ENCODE data around the gene FKBP1A.
"Not testable (repeated sequence)": the region's sequence is repeated elsewhere in the genome, so short reads cannot be mapped to it uniquely, and the experiment has no call there.

The FKBP1A gene

DNA sequence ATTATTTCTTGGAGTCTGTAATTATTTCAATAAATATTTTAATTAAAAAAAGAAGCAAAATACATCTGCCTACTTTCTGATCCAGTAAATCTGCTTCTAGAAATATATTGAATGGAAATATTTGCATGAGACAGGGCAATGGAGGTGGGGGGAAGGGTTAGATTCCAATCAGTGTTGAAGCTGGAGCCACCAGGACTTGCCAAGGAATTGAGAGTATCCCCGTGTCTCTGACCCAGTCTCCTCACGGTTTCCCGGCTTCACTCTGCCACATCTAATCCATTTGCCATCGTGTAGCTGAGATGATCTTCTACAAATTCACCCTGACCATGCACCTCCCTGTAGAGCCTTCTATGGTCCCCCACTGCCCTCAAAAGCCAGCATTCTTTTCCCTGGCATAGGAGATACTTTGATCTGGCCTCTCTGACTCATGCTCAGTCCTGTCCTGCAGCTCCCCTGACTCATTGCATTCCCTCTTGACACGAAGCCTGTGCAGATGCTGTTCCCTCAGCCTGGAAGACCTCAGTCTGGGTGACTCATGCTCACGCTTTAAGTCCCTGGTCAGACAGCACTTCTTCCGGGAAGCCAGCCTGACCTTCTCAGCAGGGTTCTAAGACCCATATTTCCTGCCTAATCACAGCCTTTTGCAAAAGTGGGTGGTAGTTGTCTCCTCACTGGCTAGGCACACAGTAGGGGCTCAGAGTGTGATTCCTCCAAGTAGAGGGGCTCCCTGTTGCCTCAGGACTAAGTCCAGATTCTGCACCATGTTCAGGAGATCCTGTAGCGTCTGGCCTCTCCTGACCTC is 23.0 kb upstream of the FKBP1A start:
- DNase-seq = peak in 1 of 2 donors; percentile 21

DNA sequence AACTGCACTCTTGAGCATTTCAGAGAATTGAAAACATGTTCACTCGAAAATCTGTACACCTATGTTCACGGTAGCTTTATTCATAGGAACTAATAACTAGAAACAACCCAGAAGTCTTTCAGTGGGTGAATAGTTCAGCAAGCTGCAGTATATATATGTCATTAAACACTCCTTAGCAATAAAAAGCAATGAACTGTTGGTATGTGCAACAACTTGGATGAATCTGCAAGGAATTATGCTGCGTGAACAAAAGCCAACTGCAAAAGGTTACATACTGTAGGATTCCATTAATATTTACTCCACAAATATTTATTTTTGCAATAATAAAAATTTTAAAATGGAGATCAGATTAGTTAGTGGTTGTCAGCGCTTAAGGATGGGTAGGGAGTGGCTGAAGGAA is 22.1 kb upstream of the FKBP1A start:
- DNase-seq = no peak

DNA sequence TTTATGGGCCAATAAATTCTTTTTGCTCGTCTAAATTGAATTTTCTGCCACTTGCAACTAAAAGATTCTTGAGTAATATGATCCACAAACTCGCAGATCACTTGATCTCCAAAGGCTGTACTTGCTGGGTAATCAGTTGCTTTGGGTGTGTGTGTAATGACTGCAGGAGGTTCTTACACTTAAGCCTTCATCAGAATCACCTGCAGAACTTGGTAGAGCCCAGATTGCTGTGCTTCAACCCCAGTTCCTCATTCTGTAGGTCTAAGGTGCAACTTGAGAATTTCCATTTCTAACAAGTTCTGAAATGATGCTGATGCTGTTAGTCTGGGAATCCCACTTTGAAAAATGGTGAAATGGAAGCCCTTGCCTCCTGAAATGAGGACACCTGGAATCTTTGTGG is 12.9 kb upstream of the FKBP1A start:
- DNase-seq = no peak

DNA sequence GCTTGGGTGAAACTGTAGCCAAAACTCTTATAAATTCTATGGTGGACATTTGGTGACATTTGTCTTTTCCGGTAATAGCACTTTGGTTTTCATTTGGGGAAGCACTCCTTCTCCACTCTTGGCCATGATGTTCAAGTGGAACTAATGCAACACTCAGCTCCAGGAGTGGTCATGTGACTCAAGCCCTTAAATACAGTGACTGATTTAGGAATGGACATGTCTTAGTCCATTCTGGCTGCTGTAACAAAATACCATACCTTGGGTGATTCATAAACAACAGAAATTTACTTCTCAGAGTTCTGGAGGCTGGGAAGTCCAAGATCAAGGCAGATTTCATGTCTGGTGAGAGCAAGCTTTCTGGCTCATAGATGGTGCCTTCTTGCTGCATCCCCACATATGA is 10.8 kb upstream of the FKBP1A start:
- DNase-seq = no peak

DNA sequence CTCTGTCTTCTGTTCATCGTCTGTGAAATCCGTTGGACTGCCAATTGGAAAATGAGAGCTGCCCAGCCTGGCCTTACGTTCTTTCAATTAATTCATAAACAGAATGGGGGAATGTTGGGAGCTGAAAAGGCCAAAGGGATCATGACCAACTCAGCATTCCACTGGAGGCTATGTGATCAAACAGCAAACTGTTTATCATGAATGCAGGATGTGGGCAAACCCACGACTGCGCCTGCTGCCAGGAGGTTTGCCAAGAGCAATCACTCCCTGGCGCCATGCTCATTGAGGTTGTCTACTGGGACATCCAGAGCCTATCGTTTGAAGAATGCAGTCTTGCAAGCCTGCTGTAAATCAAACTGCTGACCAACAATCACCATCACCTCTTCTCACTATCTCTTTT is 9.3 kb upstream of the FKBP1A start:
- DNase-seq = no peak

DNA sequence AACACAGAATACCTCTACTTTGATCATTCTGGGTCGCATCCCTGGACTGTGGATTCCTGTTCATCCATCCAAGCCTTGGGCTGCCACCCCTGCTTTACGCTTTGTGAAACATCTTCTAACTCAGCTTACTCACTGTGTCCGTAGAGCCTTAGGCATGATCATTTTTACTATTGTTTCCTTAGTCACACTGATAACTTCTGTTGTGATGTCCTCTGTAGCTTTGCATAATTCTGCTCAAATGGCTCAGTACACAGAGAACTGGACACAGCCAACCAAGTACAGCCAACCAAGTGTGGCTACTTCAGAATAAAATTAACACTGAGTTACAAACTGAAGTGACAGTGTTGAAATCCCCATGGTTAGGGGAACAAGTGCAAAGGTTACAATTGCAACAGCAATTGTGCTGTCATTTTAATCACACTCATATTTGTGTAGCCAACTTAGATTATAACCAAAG is 8.6 kb upstream of the FKBP1A start:
- no peak for DNase-seq

DNA sequence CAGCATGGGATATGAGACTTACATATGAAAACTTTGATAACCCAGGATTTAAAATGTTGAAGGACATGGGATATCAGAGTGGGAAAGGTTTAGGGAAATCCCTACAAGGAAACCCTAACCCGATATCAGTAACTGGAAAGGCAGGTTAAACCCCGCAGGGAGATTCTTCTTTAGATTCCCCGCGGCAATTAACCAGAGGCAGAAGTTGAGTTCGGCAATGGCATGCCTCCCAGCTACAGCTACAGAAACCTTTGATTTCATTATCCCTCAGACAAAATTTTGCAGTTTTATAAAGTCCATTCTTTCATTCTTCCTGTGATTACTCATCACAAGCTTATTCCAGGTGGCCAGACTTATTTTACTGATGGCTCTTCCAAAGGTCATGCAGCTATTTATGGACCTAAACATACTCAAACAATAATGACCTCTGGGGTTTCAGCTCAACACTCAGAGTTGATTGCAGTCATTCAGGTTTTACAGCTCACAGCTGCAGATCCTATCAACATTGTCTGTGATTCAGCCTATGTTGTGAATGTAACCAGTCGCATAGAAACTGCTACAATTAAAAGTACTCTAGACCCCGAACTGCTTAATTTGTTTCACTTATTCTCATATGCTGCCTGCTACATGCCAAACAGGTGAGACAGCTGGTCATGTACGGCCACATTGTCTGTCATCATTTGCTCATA is 7.0 kb upstream of the FKBP1A start:
- DNase-seq = not testable (repeated sequence)

DNA sequence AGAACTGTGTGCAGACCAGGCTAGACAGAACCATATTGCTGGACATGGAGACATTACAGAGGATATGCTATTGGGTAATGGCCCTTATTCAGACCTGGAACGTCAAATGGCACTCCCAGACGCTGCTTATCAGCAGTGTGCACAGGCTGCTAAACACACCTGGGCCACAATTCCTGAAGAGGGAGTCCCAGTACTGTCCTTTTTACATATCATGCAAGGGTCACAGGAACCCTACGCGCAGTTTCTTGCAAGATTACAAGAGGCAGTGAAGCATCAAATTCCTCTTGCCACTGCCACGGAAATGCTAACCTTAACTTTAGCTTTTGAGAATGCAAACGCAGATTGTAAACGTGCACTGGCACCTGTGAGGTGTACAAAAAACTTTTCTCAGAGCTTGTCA is 5.3 kb upstream of the FKBP1A start:
- not testable (repeated sequence) for DNase-seq

DNA sequence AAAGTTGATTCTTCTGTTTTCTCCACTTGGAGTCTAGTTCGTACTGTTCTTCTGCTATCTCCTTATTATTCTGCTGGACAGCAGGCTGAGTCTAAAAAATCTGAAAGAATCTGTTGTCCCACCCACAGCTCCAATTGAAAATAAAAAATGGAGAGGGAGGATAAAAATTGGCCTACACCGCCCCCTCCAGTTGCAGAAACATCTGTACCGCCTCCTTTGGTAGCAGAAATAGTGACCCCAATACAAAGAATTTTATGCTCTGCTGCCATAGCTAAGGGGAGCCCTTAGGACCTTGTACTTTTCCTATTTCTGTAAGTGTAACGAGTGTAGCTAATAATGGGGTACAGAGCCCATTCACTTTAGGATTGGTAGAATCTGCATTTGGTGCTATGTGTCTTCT is 4.9 kb upstream of the FKBP1A start:
- DNase-seq = no peak

DNA sequence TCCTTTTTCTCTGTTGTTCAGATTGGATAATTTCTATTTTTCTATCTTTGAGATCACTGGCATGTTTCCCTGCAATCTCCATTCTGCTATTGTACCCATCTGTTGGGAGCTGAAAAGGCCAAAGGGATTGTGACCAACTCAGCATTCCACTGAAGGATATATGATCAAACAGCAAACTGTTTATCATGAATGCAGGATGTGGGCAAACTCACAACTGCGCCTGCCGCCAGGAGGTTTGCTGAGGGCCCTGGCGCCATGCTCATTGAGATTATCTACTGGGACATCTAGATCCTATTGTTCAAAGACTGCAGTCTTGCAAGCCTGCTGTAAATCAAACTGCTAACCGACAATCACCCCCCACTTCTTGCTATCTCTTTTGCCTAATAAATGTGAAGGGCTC is 3.8 kb upstream of the FKBP1A start:
- DNase-seq = no peak

DNA sequence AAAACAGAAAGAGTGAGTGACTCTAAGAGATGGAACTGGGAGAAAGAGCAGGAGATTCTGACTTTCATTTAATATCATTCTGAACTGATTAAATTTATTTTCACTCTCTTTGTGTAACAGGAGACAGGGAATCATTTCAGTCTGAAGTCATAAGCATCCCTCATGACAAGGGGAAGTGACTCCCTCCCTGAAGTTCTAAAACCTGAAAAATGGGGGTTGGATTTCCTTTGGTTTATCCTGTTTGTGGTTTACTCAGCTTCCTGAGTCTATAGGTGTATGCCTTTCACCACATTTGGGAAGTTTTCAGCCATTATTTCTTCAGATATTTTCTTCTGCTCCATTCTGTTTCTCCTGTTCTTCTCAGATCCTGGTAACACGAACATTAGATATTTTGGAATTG is 3.4 kb upstream of the FKBP1A start:
- no peak for DNase-seq

DNA sequence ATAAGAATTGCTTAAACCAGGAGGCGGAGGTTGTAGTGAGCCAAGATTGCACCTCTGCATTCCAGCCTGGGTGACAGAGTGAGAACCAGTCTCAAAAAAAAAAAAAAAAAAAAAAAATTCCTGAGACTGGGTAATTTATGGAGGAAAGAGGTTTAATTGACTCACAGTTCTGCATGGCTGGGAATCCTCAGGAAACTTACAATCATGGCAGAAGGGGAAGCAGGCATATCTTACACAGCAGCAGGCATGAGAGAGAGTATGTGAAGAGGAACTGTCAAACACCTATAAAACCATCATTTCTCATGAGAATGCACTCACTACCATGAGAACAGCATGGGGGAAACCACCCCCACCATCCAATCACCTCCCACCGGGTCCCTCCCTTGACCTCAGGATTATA is 1.8 kb upstream of the FKBP1A start:
- no peak for DNase-seq

DNA sequence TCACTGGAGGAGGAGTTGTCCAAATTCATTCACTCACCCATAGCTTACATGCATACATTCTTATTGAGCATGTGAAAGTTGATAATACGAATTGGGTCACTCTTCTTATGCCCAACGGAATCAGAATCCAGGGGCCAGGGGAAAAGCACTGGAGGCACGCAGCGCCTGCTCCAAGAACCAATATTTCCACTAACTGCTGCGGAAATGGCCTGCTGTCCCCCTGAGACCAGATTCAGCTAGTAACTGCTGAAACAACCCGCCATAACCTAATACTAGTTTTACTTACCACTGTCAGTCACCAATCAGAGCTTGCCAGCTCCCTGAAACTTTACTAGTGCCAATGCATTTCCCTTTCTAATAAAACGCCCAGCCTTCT is 641 bp upstream of the FKBP1A start:
- DNase-seq = no peak

DNA sequence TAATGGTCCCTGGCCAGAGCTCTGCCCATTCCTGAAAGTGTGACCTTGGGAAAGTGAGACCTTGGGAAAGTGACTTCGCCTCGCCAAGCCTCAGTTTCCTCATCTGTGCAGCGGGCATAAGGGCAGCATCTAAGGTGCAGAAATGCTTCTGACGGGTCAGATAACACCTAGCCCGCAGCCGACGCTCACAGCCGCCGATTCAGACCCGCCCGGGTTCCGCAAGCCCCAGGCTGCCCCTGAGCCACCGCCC is 486 bp downstream of the FKBP1A start:
- no peak for DNase-seq

DNA sequence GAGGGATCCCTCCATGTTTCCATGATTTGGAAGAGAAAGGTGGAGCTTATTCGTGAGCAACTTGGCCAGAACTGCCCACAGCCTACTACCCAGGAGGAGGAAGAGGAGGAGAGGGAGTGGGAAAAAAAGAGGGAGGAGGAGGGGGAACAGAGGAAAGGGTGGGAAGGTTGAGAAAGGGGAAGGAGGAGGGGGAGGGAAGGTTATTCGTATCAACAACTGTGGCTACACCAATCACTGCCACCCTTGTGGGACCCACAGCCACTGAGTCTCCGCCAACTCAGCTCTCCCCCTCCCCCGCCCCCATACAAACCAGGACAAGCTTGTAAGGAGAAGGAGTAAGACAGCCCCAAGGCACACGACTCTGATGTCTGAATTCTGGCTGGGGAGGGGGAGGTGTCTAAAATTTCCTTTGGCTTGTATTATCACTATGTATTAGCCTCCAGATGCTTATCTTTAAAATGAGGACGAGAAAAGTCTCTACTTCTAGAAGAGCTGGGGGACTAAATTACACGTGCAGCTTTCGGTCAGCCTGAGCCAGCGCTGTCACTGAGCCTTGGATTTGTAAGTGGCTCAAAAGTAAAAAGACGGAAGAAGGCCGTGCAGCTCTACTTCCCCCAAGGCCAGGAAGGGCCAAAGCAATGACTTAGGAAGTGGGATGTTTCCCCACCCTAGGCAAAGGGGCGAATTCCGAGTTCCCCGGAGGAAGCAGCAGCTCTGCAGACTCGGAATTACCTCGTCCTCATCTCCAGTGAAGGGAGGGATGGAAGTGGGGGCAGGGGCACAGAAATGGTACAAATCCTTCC is 1.0 kb downstream of the FKBP1A start:
- DNase-seq = peak in 1 of 2 donors; percentile 20

DNA sequence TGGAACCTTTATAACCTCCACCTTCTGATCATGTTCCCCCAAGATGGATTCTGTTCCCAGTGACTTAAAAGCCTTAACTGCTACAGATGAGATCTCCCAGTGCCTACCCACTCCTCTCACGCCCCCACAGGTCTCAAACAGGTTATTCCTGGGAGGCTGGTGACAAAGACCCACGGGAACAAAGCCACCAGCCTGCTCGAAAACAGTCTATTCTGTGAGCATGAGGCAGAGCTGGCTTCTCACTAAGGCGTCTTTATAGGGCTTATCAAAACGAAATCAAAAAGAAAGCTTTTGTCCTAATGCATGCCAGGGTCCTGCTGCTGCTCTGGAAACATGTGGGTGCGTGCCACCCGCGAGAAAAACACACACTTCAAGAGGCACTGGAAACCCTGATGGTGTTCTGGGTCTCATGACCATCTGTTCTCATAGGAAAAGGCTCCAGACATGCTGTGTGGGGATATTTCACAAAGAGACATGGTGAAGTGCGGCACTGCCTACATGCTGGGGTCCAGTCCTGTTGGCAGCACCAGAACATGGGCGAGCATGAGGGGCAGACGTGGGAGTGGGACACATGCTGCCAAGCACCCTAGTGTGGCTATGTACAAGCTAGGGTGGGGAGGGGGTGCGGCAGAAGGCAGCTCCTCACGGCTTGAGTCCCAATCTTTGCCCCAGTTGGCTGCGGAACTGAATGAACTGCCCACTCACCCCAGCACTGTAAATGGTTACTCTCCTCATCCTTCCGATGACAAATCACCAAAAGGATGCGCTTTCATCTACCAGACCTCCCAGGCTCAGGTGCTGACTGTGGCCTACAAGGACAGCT is 2.1 kb downstream of the FKBP1A start:
- no peak for DNase-seq

DNA sequence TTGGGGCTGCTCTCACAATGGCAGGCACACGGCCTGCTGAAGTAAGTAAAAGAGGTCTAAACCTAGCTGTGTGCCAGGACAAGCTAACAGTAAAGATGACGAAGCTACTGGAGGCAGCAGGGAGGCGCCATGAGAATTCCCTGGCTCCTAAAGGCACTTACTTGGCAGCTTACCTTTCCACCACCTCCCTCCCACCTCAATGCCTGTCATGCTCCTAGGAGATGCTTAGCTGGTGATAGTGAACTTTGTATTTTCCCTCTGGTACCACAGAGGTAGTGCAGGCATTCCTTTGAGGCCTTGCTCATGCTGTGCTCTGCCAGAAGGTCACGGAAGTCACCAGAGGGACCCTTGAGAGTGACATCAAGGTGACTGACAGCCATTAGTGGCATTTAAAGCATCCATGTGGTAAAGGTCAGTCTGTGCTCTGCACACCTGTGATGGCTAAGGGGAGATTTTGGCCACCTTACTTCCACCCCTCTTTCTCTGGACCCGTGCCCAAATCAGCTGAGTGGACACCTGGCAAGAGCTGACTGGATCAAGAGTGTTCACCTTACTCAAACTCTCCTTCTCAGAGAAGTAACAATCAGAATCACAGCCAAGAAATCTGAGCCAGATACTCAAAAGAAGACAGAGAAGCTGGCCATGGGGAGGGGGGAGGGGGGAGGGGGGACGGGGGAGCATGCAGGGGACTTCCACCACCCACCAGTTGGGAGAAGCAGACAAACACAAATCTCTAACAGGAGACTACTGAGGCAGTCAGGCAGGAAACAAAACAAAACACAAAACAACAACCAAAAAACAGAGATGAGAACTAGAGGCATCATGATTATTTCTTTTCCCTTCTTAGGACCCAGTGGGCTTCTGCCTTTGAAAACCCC is 2.9 kb downstream of the FKBP1A start:
- DNase-seq = no peak

DNA sequence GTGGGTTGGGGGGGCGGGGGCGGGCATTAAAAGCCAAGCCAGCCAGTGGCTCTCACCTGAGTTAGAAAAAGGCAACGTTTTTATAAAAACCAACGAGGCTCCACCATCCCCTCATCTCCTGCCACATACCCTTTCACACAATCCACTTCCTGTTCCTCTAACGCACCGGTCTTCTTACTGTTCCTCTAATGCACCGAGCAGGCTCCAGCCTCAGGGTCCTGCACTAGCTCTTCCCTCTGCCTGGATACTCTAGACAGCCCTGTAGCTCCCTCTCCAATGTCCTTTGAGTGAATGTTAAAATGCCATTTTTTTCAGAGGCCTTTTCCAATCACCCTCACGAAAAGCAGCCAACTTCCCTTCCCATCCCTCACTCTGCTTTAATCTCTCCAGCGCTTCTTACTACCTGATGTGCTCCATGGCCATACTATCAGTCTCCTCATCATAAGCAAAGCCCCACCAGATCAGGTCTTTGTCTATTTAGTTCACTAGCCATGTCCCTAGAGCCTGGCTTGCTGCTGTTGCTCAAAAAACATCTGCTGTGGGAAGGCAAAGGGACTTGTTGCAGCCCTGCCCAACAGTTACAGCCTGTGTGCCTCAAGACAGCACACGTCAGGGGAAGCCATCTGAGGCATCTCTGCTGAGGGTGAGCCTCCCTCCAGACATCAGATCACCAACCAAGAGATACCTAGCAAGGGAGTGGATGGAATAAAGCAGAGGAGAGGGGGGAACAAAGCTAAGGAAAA is 3.9 kb downstream of the FKBP1A start:
- peak in 1 of 2 donors; percentile 68 for DNase-seq

DNA sequence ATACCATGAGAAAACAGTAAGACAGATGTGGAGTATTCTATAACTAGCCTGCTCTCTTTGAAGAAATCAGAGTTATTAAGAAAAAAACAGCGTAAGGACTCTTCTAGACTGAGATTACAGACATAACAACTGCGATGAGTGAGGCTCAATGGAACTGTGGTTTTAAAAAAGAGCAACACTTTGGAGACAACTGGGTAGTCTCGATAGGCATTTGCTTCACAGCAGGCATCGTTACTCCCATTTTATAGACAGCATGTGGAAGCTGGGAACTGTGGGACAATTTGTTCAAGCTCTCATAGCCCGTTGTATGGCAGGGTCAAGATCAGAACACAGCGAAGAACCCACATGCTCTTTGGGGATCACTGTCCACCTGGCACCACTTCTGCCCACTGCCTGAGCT is 4.6 kb downstream of the FKBP1A start:
- no peak for DNase-seq

DNA sequence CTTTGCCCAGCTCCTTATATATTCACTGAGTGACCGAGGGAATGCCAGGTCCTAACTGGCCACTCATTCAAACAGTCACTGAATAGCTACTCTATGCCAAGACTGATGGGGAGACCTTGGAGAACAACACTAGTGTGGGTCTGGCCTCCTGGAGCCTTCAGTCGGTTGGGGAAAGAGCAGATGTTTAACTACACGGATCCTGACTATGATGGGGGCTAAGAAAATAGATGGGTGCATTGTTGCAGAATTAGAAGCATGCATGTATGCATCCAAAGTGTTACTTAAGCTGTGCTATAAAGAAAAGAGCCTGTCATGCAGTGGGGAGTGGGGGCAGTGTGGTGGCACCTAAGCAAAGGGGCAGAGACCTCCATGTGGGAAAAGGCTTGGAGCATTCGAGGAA is 6.5 kb downstream of the FKBP1A start:
- no peak for DNase-seq

DNA sequence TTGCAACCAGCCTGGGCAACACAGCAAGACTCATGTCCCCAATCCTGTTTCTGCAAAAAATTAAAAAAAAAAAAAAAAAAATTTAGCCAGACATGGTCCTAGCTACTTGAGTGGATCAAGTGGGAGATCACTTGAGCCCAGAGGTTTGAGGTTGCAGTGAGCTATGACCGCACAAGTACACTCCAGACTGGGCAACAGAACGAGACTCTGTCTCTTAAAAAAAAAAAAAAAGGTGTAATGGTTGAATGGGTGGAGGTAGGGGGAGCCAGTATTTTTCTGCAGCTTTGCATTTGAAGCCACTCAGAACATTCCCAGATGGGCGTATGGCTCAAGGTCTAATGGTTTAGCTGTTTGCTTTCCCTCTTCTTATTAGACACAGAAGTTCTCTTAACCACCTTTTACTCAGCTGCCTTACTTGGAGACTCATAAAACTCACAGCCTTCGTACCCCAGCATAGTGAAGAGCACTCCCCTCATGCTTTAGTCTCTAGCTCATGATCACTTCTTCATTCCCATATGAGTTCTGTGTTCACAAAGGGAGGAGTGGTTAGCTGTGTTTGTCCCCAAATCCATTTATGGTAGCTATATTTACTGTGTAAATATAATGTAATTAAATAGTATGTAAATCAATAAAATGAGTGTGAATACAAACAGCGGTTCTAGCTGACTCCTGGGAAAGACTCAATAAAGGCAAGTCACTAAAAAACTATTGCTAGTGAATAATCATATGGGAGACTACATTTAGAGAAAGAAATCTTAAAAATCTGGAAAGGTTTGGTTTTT is 9.0 kb downstream of the FKBP1A start:
- DNase-seq = no peak

Measured in bone marrow (tissue), 2 donors.